Testis (tissue), 3 donors: Measurements from ENCODE around the gene MBOAT7. TPM values are rescaled to one million over a fixed set of nuclear protein-coding genes. Genes with fewer than 3 reads are reported as not detected.
"Not testable (repeated sequence)": the region's sequence is repeated elsewhere in the genome, so short reads cannot be mapped to it uniquely, and the experiment has no call there.

Source experiments
- DNase-seq: peaks from one replicate; pipeline ENCODE4 v3.0.0-alpha.2; 2019
- H3K27ac ChIP-seq, 2 donors: fragments of 200-600 bp; sonication (generic); one replicate each; pipeline ENCODE4 v1.5.1; 2019
- H3K27me3 ChIP-seq: fragments of 200-600 bp; sonication (generic); one replicate; pipeline ENCODE4 v1.5.1; 2019
- H3K36me3 ChIP-seq: fragments of 200-600 bp; sonication (generic); one replicate; pipeline ENCODE4 v1.5.1; 2017; ENCODE audit warnings: low read depth; ENCODE audit errors: missing control alignments
- H3K4me1 ChIP-seq: fragments of 200-600 bp; sonication (generic); one replicate; pipeline ENCODE4 v1.5.1; 2019
- H3K4me3 ChIP-seq, 2 donors: fragments of 200-600 bp; sonication (generic); one replicate each; pipeline ENCODE4 v1.5.1; 2017 to 2019
- H3K9me3 ChIP-seq: fragments of 200-600 bp; sonication (generic); one replicate; pipeline ENCODE4 v1.5.1; 2017
- POLR2A ChIP-seq: fragments of 450-650 bp; IDR thresholded peaks from one replicate; pipeline ENCODE4 v1.6.1; 2017; ENCODE audit warnings: antibody characterized with exemption, mild to moderate bottlenecking, moderate library complexity
- WGBS, 2 donors: methylation state at CpG; one replicate each; pipeline ENCODE4 v1.1.5; 2018; 5-methylcytosine and 5-hydroxymethylcytosine counted together
- intact Hi-C: fragments of 100-400 bp; cut with DNase I; formaldehyde crosslinking; loops from one replicate; pipeline ENCODE4 v1.15.1; 2023; ENCODE audit warnings: low total_unique reads
- polyA plus RNA-seq: library from polyadenylated mRNA; stranded (reverse); fragments of 350-450 nt; fragmentation: Illumina TruSeq; extraction: RNeasy Lipid Tissue Mini Kit (QIAGEN cat#74804); gene quantifications from one replicate; pipeline ENCODE4 v1.2.3, GENCODE V29; 2014; ENCODE audit warnings: low read depth, low replicate concordance; ENCODE audit not compliant: insufficient read depth
- total RNA-seq, 2 donors: library from RNA; depleted of rRNA; stranded (reverse); fragments of >200 nt; gene quantifications; one replicate each; pipeline ENCODE4 v1.2.3, GENCODE V29; 2016
- TF ChIP-seq, protein P1 (sequence below), 3 experiments: fragments of 450-650 bp in 2 of 3; fragments of 200-600 bp in 1 of 3; sonication (generic) in 1 of 3; IDR thresholded peaks; one replicate each; pipeline ENCODE4 v1.5.1; 2016 to 2019; ENCODE audit warnings: antibody characterized with exemption in 3 of 3, mild to moderate bottlenecking in 2 of 3, moderate library complexity in 1 of 3

Gene MBOAT7
- total and polyA plus RNA-seq, 3 donors from 2014 or later: 218 to 482 (median 479) TPM

DNA sequence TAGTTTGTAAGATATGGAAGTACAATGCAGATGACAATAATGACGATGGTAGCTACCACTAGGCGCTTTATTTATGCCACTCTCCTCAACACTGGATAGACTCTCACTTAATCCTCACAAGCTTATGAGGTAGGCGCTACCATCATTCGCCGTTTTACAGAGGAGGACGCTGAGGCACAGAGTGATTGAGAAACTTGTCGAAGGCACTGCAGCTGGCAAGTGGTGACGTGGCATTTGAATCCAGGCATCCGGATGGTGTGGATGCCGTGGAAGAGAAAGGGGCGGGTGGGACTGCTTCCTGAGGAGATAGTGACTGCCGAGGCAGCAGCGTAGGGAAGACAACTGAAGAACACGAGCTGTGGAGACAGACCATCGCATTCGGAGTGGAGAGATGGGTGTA is 10.0 kb upstream of the MBOAT7 start:
- TF ChIP-seq POLR2A: no peak
- TF ChIP-seq, protein P1, sequence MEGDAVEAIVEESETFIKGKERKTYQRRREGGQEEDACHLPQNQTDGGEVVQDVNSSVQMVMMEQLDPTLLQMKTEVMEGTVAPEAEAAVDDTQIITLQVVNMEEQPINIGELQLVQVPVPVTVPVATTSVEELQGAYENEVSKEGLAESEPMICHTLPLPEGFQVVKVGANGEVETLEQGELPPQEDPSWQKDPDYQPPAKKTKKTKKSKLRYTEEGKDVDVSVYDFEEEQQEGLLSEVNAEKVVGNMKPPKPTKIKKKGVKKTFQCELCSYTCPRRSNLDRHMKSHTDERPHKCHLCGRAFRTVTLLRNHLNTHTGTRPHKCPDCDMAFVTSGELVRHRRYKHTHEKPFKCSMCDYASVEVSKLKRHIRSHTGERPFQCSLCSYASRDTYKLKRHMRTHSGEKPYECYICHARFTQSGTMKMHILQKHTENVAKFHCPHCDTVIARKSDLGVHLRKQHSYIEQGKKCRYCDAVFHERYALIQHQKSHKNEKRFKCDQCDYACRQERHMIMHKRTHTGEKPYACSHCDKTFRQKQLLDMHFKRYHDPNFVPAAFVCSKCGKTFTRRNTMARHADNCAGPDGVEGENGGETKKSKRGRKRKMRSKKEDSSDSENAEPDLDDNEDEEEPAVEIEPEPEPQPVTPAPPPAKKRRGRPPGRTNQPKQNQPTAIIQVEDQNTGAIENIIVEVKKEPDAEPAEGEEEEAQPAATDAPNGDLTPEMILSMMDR (IDR thresholded peaks at IDR 0.05): no peak
- H3K36me3 ChIP-seq: no peaks in the 10 kb centered on the region

DNA sequence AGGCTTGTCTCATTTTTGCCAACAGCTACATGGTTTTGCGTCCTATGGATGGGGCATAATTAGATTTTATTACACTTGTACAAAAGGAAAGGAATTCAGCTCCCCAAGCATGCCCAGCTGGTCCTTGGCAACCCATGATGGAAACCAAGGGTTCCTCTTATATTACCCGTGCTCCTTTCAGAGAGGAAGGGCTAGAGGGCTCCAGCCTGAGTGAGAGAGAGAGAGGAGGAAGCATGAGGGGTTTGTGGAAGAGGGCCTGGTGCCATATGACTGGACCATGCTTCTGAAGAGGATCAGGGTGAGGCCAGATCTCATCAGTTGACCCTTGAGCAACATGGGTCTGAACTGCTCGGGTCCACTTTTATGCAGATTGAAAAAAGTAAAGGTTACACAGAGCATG is 7.7 kb upstream of the MBOAT7 start:
- Histone ChIP-seq H3K4me3 (no peak overlapping the region), H3K27me3 (no peaks in the 10 kb centered on the region), H3K9me3 (no peaks in the 10 kb centered on the region), H3K36me3 (no peaks in the 10 kb centered on the region), H3K27ac (no peak overlapping the region), H3K4me1 (peaks cover 9% of the 10 kb centered on the region)
- no peak for DNase-seq
- 90 to 93% methylated on average over 3 of the region's 3 CpGs for WGBS, 2 donors
- intact Hi-C loops: no loop called here
- TF ChIP-seq POLR2A: no peak
- TF ChIP-seq, protein P1 (IDR thresholded peaks at IDR 0.05): no peak

More for the DNA sequence above, 10.0 kb upstream of the MBOAT7 start:
- WGBS, 2 donors: 63 to 68% methylated on average over 16 of the region's 16 CpGs
- Histone ChIP-seq H3K27me3 (no peaks in the 10 kb centered on the region), H3K27ac (peak overlapping the region; percentile 93 to 95), H3K4me1 (peaks cover 30% of the 10 kb centered on the region), H3K9me3 (no peaks in the 10 kb centered on the region), H3K4me3 (peak overlapping the region; percentile 69 to 77)
- intact Hi-C loops: no loop called here
- no peak for DNase-seq

DNA sequence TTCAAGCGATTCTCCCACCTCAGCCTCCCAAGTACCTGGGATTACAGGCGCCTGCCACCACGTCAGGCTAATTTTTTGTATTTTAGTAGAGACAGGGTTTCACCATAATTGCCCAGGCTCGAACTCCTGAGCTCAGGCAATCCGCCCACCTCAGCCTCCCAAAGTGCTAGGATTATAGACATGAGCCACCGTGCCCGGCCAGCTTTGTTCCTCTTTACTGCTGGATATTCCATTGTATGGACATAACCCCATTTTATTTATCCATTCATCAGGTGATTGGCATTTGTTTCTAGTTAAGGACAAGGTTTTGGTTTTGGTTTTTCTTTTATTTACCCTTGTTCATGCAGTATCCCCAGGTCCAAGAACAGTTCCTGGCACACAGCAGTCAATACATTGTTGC is 7.2 kb upstream of the MBOAT7 start:
- 91 to 92% methylated on average over 7 of the region's 7 CpGs for WGBS, 2 donors
- TF ChIP-seq, protein P1 (IDR thresholded peaks at IDR 0.05): no peak
- no peak for TF ChIP-seq POLR2A

DNA sequence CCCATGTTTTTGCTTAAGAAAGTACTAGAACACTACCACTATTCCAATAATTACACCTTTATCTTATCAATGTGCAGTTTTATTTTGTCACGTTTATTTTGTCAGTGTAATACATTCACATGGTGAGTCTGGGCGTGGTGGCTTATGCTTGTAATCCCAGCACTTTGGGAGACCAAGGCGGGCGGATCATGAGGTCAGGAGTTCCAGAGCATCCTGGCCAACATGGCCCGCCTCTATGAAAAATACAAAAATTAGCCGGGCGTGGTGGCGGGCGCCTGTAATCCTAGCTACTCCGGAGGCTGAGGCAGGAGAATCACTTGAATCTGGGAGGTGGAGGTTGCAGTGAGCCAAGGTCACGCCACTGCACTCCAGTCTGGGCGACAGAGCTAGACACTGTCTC is 5.1 kb upstream of the MBOAT7 start:
- not testable (repeated sequence) for H3K27me3 ChIP-seq, H3K27ac ChIP-seq

More for the DNA sequence above, 7.2 kb upstream of the MBOAT7 start:
- H3K36me3 ChIP-seq: no peaks in the 10 kb centered on the region
- peaks cover 8% of the 10 kb centered on the region for H3K4me1 ChIP-seq
- no peak overlapping the region for H3K27ac ChIP-seq
- DNase-seq: no peak
- no peak overlapping the region for H3K4me3 ChIP-seq
- H3K27me3 ChIP-seq: no peaks in the 10 kb centered on the region
- intact Hi-C loops: no loop called here
- no peaks in the 10 kb centered on the region for H3K9me3 ChIP-seq

DNA sequence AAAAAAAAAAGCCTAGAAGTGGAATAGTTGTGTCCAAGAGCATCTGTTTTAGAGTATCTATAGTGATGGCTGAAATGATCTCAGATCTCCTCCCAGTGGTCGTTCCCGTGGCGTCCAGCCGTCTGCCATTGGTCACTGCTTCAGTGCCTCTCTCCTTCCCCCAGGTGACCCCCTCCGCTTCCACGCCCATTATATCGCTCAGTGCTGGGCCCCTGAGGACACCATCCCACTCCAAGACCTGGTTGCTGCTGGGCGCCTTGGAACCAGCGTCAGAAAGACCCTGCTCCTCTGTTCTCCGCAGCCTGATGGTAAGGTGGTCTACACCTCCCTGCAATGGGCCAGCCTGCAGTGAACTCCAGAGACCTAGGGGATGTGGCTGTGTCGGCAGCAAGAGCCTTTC is 3.6 kb upstream of the MBOAT7 start:
- Histone ChIP-seq H3K9me3 (no peaks in the 10 kb centered on the region), H3K27me3 (no peaks in the 10 kb centered on the region), H3K27ac (peak overlapping the region in 1 of 2 donors; percentile 100), H3K4me1 (peaks cover 13% of the 10 kb centered on the region), H3K4me3 (no peak overlapping the region), H3K36me3 (no peaks in the 10 kb centered on the region)
- WGBS, 2 donors: 85 to 92% methylated on average over 11 of the region's 11 CpGs
- intact Hi-C loops: no loop called here
- TF ChIP-seq, protein P1 (IDR thresholded peaks at IDR 0.05): no peak
- TF ChIP-seq POLR2A: no peak
- DNase-seq: no peak

More for the DNA sequence above, 5.1 kb upstream of the MBOAT7 start:
- WGBS, 2 donors: 89 to 91% methylated on average over 12 of the region's 12 CpGs
- H3K4me3 ChIP-seq, H3K36me3 ChIP-seq, DNase-seq, H3K4me1 ChIP-seq, intact Hi-C loops, H3K9me3 ChIP-seq: not testable (repeated sequence)
